ENCODE data around the gene ZCCHC4. TPM values are rescaled to one million over a fixed set of nuclear protein-coding genes. Genes with fewer than 3 reads are reported as not detected.

The ZCCHC4 gene
- polyA plus RNA-seq, 1 donor (not counting 4 experiments of a cell fraction or from before 2014, with no cell fraction given), result 10.8 TPM

DNA sequence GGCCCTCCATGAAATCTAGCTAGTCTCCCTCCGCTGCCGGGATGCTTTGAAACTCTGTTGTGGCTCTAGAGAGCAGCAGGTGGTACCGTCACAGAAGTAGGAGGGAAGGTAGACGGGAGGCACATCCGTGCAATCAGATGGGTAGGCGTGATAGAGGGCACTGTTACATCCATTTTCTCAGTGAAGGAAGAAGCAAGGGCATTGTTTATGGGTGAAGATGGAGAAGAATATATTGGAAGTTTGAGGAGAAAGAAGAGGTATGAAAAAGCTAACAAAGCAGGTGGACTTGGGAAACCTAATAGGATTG lies 65.8 kb downstream of the ZCCHC4 start:
- Histone ChIP-seq H3K9me3 (ENCODE audit: control insufficient read depth, low read depth, low read length) (no peaks in the 10 kb centered on the region), H3K79me2 (ENCODE audit: control insufficient read depth, insufficient read depth, low read length) (peaks cover 23% of the 10 kb centered on the region), H3K36me3 (ENCODE audit: control insufficient read depth in 2 of 2, extremely low read depth in 1 of 2, insufficient read depth in 2 of 2, low read length in 2 of 2) (peaks cover 8 to 17% of the 10 kb centered on the region in 2 experiments), H3K4me1 (ENCODE audit: control insufficient read depth, extremely low read depth, insufficient read depth, low read length) (peaks cover 17% of the 10 kb centered on the region), H3K4me2 (ENCODE audit: control insufficient read depth, extremely low read depth, insufficient read depth, low read depth, low read length) (peak overlapping the region; percentile 89), H3K9me1 (ENCODE audit: control insufficient read depth, extremely low read depth, insufficient read depth, low read length) (no peaks in the 10 kb centered on the region), H3K27ac (ENCODE audit: control insufficient read depth, insufficient read depth, low read length) (no peak overlapping the region), H3K9ac (ENCODE audit: control insufficient read depth, extremely low read depth, insufficient read depth, low read length) (no peak overlapping the region), H2AFZ (ENCODE audit: control insufficient read depth, low read length) (no peak overlapping the region), H3K27me3 (ENCODE audit: control insufficient read depth, extremely low read depth, insufficient read depth, low read length) (no peaks in the 10 kb centered on the region), H3K4me3 (ENCODE audit: control insufficient read depth in 2 of 3, extremely low read depth in 1 of 3, insufficient read depth in 2 of 3, low read depth in 1 of 3, low read length in 3 of 3) (peak overlapping the region; percentile 92 to 95 (median 93)), H4K20me1 (ENCODE audit: control insufficient read depth, extremely low read depth, insufficient read depth, low read length) (no peaks in the 10 kb centered on the region)
- no peak for DNase-seq (ENCODE audit: low read depth, low spot score)
- FAIRE-seq, result no peak
- dilution Hi-C loops (cut with MboI; ENCODE audit: extremely low pct_ligation_motif_present, low sequenced_read_pairs), result no loop called here
- TF ChIP-seq EZH2 (IDR thresholded peaks at IDR 0.05; ENCODE audit: low read length), result no peak
- TF ChIP-seq, protein P1, sequence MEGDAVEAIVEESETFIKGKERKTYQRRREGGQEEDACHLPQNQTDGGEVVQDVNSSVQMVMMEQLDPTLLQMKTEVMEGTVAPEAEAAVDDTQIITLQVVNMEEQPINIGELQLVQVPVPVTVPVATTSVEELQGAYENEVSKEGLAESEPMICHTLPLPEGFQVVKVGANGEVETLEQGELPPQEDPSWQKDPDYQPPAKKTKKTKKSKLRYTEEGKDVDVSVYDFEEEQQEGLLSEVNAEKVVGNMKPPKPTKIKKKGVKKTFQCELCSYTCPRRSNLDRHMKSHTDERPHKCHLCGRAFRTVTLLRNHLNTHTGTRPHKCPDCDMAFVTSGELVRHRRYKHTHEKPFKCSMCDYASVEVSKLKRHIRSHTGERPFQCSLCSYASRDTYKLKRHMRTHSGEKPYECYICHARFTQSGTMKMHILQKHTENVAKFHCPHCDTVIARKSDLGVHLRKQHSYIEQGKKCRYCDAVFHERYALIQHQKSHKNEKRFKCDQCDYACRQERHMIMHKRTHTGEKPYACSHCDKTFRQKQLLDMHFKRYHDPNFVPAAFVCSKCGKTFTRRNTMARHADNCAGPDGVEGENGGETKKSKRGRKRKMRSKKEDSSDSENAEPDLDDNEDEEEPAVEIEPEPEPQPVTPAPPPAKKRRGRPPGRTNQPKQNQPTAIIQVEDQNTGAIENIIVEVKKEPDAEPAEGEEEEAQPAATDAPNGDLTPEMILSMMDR (optimal IDR thresholded peaks at IDR 0.05 in 1 of 3, IDR thresholded peaks at IDR 0.05 in 1 of 3, conservative IDR thresholded peaks at IDR 0.05 in 1 of 3; ENCODE audit: extremely low read depth in 1 of 3, insufficient read depth in 2 of 3, low read length in 3 of 3), result no peak

DNA sequence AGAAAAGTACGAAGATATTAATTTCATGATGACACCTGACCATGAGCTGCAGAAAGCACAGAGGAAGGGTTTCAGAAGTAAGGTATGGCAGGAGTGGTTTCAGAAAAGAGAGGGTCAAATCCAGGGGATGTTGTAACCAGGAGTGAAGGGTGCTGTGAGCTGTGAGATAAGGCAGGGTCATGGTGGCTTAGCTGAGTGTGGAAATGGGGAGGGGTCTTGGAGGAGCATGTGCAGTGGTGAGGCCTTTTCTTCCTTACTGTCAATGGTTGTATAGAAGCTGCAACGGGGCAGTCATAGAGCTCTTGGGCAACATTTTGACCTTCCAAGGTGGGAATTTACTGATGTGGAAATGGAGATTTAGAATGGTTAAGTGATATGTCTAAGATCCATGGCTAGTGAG lies 67.0 kb downstream of the ZCCHC4 start:
- peaks cover 8 to 17% of the 10 kb centered on the region in 2 experiments for H3K36me3 ChIP-seq (ENCODE audit: control insufficient read depth in 2 of 2, extremely low read depth in 1 of 2, insufficient read depth in 2 of 2, low read length in 2 of 2)
- no peak overlapping the region for H2AFZ ChIP-seq (ENCODE audit: control insufficient read depth, low read length)
- no peak overlapping the region for H3K4me2 ChIP-seq (ENCODE audit: control insufficient read depth, extremely low read depth, insufficient read depth, low read depth, low read length)
- H3K27ac ChIP-seq (ENCODE audit: control insufficient read depth, insufficient read depth, low read length), result no peak overlapping the region
- no peaks in the 10 kb centered on the region for H3K27me3 ChIP-seq (ENCODE audit: control insufficient read depth, extremely low read depth, insufficient read depth, low read length)
- peaks cover 23% of the 10 kb centered on the region for H3K79me2 ChIP-seq (ENCODE audit: control insufficient read depth, insufficient read depth, low read length)
- no peaks in the 10 kb centered on the region for H4K20me1 ChIP-seq (ENCODE audit: control insufficient read depth, extremely low read depth, insufficient read depth, low read length)
- H3K4me1 ChIP-seq (ENCODE audit: control insufficient read depth, extremely low read depth, insufficient read depth, low read length), result peaks cover 17% of the 10 kb centered on the region
- no peak overlapping the region for H3K9ac ChIP-seq (ENCODE audit: control insufficient read depth, extremely low read depth, insufficient read depth, low read length)
- DNase-seq (ENCODE audit: low read depth, low spot score) (no peak), FAIRE-seq (no peak)
- no peak overlapping the region for H3K4me3 ChIP-seq (ENCODE audit: control insufficient read depth in 2 of 3, extremely low read depth in 1 of 3, insufficient read depth in 2 of 3, low read depth in 1 of 3, low read length in 3 of 3)
- H3K9me3 ChIP-seq (ENCODE audit: control insufficient read depth, low read depth, low read length), result no peaks in the 10 kb centered on the region
- no peak for TF ChIP-seq EZH2 (IDR thresholded peaks at IDR 0.05; ENCODE audit: low read length)
- TF ChIP-seq, protein P1 (optimal IDR thresholded peaks at IDR 0.05 in 1 of 3, IDR thresholded peaks at IDR 0.05 in 1 of 3, conservative IDR thresholded peaks at IDR 0.05 in 1 of 3; ENCODE audit: extremely low read depth in 1 of 3, insufficient read depth in 2 of 3, low read length in 3 of 3), result no peak
- no peaks in the 10 kb centered on the region for H3K9me1 ChIP-seq (ENCODE audit: control insufficient read depth, extremely low read depth, insufficient read depth, low read length)
- dilution Hi-C loops (cut with MboI; ENCODE audit: extremely low pct_ligation_motif_present, low sequenced_read_pairs), result no loop called here

Data from keratinocyte (primary cell).